NCI-H69 (cell line): ENCODE data around the gene KRT33B.
"Not testable (repeated sequence)": the region's sequence is repeated elsewhere in the genome, so short reads cannot be mapped to it uniquely, and the experiment has no call there.

Experiments used
- DNase-seq: peaks from one replicate; lab custom pipeline; 2025; lab: John Stamatoyannopoulos, UW

Gene KRT33B

DNA sequence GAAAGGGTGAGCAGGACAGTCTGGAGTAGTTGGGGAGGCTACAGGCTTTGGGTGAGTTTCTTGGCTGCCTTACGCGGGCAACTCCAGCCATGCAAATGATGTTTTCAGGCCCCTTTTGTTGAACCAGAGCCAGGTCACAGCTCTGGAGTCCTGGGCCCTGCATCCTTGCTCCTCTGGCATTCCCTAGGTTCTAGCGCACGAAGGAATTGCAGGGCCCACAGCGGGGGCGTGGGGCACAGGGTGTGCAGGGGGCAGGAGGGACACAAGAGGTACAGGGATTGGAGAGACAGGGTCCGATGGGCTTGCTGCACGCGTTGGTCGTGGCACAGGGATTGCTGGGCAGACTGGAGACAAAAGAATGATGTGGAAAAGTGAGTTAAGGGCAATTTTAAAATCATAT is 24.2 kb upstream of the KRT33B start:
- DNase-seq, result no peak

DNA sequence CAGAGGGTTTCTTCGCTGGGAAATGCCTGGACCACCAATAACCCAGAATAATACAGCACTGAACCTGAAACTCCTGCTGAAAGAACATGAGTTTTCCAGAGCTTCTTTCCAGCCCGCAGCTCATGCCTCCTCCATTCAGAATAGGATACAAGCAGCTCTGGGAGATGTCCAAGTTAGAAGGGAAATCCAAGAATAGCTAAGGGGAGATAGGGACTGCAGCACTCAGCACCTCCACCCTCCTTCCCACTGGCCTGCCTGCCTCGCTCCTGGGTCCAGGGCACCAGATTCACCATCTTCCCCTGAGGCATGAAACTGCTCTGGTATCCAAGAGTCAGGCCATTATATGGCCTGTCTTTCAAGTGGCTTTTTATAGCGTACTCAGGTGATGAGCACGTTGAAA is 23.7 kb upstream of the KRT33B start:
- no peak for DNase-seq

DNA sequence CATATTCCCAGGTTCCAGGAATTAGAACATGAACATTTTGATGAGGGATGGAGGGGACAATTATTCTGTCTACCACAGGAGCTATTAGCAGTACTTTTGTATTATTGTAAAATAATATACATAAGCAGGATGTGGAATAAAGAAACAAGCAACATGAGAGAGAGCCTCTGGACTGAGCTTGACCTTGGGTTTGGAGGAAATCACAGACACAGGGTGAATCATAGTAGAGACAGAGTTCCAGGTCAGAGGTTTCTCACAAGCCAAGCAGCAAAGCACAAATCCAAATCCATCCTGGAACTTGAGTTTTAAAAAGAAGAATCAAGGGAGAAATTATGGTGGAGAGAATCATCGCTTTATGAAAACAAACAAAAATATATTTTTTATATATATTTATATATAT is 22.7 kb upstream of the KRT33B start:
- DNase-seq, result no peak

DNA sequence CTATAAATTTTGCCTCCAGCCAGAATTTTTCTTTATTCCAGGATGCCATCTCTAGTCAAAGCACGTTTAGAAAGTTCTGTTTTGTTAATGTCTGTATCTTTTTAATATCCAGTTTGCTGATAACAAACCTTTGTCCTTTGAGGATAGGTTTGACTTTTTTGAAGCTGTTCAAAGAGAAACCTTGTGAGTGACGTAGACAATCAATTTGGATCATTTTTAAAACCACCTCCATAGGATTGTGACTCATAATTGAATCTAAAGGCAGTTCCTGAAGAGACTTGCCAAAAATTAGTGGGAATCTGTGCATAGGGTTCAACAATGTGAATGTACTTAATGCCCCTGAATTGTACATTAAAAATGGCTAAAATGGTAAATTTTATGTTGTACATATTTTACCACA is 21.9 kb upstream of the KRT33B start:
- DNase-seq, result no peak

DNA sequence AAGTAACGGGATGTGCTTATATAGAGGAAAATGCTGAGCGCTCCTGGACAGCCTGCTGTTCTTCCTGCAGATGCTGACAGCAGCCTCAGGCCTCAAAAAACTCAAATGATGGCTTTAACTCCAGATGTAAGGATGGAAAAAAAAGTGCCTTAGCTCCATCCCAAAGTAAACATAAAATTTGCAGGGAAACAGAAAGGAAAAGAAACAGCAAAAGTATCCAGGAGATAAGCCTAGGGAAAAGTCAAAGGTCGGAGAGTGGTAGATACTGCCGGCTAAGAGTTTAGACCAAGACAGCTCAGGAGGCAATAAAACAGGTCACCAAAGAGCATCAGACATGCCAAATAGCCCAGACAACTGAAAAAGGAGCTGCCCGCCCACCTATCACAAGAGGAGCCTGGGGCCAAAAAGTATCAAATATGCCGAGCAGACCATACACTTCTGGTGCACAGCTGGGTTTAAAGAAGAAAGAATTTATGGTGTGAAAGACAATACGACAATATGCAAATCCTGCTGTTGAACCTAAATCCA is 20.9 kb upstream of the KRT33B start:
- DNase-seq, result no peak

DNA sequence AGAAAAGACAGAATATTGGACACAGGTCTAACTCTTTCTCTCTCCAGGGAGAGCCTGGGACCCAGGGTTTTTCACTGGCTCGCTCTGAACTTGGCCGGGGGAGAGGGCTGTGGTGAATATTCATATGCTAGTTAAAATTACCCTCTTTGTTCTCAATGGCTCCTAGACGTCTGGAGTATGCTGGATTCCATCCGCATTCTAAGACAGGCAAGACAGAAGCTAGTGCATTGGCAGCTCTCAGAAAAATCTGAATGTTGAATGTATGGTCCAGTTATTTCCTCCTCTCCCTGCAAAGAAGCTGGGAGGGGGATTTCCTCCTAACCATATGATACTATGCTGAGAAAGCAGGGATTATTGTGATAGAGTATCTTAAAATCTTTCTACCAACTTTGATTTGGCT is 18.1 kb upstream of the KRT33B start:
- no peak for DNase-seq

DNA sequence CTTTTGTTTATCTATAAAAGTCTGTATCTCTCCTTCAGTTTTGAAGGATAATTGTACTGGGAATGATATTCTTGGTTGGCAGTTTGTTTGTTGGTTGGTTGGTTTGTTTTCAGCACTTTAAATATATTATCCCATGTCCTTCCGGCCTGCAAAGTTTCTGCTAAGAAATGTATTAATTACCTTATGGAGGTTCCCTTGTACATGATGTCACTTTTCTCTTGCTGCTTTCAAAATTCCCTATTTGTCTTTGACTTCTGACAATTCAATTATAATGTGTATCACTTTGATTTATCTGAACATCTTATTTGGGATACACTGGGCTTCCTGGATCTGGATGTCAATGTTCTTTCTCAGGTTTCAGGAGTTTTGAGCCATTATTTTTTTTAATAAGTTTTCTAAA is 16.6 kb upstream of the KRT33B start:
- no peak for DNase-seq

DNA sequence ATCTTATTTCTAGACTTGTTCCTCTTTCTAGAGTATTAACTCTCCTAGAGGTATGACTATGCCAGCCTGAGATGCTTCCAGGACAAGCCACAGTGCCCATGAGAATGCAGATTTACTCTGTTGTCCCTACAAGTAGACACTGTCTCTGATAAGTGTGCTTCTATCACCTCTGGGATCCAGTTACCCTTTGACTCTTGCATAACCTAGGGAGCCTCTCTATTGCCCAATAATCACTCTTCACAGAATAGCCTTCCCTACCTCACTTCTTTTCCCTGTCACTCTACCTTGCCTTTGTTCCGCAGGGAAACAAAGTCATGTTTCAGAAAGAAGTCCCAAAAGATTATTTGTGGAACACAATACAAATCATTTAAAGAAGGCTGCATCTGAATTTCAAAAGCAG is 14.1 kb upstream of the KRT33B start:
- no peak for DNase-seq

DNA sequence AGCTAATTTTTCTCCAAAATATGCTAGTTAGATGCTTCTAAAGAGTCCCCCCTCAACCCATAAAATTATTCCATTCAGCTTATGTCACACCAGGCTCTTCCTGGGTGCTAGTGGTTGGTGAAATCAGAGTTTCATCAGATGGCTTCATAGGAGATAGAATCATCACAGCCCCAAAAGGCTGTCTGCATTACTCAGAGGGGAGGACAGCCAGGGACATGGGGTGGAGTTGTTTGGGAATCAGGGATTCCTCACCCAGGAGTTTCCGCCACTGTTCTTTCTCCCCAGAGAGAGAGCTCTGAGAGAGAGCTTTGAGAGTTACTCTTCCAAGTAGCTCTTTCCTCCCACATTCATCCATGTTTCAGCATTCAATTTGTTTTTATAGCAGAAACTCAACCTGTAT is 12.8 kb upstream of the KRT33B start:
- no peak for DNase-seq

DNA sequence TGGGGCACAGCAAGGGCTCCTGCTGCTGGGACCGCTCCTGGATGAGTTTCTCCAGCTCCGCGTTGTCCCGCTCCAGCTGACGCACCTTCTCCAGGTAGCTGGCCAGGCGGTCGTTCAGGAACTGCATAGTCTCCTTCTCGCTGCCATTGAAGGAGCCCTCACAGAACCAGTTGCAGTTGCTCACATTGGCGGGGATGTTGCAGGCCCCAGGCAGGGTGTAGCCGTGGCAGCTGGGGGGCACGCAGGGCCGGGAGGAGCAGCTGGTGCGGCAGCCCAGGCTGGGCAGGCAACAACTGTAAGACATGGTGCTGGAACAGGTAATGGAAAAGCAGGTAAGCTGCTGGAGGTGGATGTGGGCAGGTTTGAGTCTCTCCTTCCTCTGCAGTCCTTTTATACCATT is 12.3 kb upstream of the KRT33B start, which contains the start of gene KRT34:
KRT34 (minus strand) TSS at position 364 of the 400 bp plus-strand sequence; CDS start at position 304, 60 bp downstream.
- DNase-seq, result not testable (repeated sequence)

DNA sequence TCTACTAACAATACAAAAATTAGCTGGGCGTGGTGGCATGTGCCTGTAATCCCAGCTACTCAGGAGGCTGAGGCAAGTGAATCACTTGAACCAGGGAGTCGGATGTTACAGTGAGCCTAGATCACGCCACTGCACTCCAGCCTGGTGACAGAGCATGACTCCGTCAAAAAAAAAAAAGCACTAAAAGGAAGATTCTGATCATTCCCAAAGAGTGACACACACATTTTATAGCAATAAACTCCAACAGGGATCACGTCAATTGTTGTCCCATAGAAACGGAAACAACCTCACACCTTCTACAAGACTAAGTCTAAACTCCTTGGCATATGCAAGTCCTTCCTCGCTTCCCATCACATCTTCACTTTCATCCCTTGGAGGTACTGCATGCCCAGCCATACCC is 10.5 kb upstream of the KRT33B start:
- DNase-seq, result not testable (repeated sequence)

DNA sequence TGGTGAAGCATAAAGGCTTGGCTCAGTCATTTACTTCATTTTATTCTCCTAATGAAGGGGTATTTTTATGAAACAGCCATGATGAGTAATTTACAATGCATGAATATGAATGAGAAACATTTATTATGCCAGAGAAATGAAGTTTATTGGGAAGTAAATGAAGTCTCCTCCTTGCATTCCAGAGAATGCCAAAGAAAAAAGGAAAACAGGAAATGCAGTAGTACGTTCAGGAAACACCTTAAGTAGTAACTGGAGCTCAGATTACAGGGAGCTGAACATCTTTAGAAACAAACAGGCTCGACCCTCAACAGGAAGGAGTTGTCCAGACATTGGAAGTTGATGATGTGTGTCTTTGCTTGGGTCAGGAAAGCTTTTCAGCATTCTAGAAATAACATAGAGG is 7.9 kb upstream of the KRT33B start:
- no peak for DNase-seq

DNA sequence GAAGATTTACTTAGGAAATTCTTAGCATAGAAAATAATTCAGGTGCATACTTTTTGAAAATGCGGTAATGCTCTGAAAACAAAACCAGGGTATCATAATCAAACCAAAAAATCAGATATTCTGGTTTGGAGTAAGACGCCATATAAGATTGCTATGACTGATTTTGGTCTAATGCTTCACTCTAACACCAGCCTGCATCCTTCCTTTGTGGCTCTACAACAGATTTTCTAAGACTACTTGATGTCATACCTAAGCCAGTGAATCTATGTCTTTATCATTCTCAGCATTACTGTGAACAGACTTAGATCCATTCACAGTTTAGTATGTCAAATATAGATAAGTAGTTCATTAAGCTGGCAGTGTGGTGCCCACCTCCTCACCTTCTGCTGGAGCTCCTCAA is 590 bp downstream of the KRT33B start:
- no peak for DNase-seq

DNA sequence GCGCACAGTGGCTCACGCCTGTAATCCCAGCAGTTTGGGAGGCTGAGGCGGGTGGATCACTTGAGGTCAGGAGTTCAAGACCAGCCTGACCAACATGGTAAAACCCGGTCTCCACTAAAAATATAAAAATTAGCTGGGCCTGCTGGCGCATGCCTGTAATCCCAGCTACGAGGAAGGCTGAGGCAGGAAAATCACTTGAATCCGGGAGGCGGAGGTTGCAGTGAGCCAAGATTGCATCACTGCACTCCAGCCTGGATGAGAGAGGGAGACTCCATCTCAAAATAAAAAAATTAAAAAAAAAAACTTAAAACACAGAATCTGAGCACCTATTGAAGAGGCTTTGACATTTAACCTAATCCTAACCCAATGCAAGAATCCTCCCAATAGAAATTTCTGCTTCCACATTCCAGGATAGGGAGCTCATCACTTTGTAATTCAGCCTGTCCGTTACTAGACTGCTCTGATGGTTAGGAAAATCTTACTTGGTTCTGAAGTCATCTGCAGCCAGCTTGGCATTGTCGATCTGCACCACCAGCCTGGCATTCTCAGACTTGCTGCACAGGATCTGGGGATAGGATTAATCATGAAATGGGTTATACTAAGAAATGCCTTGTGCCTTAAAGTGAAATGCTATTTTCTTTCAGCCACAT is 2.1 kb downstream of the KRT33B start:
- no peak for DNase-seq

DNA sequence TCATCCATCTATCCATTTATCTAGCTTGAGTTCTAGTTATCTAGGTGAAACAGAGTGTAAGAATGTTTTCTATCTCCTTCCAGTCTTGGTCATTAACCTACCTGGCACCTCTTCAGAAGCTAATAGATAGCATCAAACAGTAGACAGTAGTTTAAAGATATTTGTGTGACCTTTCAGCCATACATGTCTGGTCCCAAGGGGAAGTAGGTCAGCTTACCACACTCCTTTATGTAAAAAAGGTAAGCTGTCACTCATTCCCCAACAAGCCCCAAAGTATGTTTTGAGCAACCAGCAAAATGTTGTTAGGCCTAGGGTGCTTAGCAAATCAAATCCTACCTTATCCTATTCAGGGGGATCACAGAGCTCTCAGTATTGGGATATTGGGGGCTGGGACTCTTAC is 3.5 kb downstream of the KRT33B start:
- no peak for DNase-seq

DNA sequence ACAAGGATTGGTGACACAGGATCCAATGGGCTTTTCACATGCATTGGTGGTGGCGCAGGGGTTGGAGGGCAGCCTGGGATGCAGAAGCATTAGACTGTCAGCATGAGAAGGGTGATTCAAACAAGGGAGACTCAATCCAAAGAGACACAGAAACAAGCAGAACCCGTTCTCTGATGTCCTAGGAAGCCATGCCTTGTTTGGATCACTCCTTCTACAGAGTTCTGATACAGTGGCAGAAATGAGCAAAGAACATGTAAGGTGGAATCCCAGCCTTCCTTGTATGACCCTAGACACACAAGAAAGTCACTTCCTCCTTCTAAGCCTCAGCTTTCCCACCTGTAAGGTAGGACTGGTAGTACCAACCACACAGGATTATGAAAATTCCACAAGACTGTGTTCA is 5.7 kb downstream of the KRT33B start:
- DNase-seq, result no peak

DNA sequence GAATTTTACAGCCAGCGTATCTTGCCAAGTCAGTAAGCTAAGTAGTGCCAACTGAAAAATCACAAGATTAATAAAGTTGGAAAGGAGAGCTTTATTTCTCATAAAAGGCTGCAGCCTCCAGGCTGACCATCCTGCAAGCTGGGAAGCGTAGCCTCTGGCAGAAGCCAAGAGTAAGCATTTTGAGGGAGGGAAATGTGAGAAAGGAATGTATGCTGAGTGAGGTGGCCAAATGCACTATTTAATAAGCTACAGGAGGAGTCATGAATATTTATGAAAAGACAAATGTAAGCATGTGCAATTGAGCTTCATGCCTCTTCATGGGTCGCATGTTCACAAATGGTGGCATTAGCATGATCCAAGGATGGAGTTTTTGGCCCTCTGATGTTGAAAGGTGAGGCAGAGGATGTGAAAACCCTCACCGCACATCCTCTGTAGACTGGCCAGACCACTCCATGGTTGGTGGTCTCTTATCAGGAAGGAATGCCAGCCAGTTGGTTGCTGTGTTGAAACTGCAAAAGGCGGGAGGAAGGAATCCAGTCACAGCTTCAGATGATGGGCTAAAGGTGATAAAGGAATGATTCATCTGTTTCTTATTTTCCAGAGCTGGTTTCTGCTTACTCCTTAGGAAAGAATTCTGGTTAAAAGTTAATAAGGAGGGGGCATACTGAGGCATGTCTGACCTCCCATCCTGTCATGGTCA is 9.2 kb downstream of the KRT33B start:
- no peak for DNase-seq

DNA sequence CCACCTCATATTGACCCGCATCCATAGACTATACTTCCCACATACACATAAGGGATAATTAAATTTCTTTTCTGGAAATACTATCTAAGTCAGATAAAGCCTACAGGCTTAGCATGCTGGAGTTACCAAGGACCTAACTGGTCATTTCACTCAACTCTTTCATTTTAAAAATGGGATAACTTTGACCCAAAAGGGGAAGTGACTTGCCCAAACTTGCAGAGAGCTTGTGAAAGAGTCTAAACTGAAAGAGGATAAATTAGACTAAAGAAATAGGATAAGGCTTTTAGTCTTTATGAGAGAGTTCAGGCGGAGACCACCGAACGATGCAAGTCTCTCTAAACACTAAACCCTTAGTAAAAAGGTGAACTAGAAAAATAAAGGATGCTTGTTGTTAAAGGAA is 15.1 kb downstream of the KRT33B start:
- DNase-seq, result no peak

DNA sequence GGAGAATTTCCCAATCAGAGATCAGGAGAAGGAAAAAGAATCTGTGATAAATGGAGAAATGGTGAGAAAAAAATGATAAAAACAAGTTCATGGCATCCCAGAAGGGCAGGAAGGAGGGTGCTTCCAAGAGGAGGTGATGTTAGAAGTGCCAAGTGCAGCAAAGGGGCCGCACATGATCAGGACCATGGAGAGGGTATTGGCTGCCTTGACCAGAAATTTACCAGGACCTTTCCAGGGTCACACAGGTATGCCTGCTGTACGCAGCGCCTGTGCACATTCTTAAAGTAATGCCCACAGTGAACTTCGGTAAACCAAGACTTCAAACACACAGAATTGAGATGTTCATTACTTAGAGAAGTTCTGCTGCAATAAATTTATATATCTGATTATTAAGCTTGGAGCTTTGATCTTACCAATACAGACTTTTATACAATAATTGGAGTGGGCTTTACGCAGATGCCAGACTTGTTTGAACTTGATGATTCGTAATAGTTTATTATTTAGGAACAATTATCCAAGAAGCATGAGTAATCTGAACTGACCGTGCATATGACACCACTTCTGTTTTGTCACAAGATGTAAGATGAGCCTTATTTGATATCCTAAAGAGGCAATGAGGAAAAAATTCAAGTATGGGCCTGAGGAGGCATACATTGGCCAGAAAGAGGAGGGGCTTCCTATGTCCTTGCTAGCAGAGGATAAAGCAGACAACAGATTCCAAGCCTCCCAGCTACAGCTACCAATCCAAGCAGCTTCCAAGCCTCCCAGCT is 16.8 kb downstream of the KRT33B start:
- DNase-seq, result no peak

DNA sequence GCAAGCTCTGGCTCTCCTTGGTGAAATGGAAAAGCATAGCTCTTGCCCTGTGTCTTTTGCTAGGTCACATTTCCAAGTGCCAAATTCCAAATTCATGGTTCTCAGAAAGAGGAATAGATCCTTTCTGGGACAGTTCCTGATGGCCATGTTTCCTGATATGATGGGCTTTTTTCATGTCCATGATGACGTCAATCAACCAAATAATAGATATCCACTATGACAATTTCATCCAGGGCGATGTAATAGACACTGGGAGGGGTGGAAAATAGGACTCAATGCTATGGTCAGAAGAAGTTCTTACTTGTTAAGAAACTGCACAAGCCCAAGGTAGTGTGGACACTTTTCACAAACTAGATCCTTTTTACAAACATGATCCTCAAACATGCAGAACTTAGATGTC is 18.4 kb downstream of the KRT33B start:
- no peak for DNase-seq

DNA sequence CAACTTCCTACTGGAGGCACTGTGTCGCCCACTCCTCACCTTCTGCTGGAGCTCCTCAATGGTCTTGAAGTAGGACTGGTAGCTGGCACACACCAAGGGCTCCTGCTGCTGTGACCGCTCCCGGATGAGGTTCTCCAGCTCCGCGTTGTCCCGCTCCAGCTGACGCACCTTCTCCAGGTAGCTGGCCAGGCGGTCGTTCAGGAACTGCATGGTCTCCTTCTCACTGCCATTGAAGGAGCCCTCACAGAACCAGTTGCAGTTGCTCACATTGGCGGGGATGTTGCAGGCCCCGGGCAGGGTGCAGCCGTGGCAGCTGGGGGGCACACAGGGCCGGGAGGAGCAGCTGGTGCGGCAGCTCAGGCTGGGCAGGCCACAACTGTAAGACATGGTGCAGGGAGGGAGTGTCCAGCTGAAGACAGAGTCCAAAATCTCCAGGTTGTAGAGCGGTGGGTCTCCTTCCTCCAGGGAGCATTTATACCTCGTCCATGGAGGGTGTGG is 19.2 kb downstream of the KRT33B start, which contains the start of gene KRT33A:
KRT33A (minus strand) TSS at position 448 of the 498 bp plus-strand sequence; CDS start at position 387, 61 bp downstream.
- not testable (repeated sequence) for DNase-seq
